Limb (tissue), 2 donors: ENCODE data around the gene EDEM1.
A peak's percentile ranks its signal among the peaks of the same experiment; 100 is the strongest.
"Not testable (repeated sequence)": the region's sequence is repeated elsewhere in the genome, so short reads cannot be mapped to it uniquely, and the experiment has no call there.

Experiments
- DNase-seq, 2 donors: peaks; one replicate each; pipeline ENCODE4 v3.0.0-alpha.2; 2016; ENCODE audit errors: extremely low spot score in 2 of 2

The EDEM1 gene

DNA sequence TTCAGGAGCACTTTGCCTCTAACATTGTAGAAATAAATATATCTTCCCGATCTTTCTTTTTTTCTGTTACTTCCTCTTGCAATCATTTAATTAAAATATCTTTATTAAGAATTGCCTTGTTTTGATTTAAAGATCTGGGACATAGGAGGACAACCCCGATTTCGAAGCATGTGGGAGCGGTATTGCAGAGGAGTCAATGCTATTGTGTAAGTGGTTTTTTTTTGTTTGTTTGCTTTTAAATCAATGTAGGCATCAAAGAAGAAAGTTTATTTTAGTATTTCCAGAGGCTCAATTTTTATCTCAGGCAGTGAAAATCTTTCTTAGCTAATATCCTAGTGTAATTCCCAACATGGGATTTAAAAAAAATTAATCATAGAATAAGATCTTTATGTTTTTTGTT, 15.5 kb upstream of the EDEM1 start:
- DNase-seq: no peak

GRCh38 chr3:5179036-5179435, 8.5 kb upstream of the EDEM1 start:
- DNase-seq: not testable (repeated sequence)

DNA sequence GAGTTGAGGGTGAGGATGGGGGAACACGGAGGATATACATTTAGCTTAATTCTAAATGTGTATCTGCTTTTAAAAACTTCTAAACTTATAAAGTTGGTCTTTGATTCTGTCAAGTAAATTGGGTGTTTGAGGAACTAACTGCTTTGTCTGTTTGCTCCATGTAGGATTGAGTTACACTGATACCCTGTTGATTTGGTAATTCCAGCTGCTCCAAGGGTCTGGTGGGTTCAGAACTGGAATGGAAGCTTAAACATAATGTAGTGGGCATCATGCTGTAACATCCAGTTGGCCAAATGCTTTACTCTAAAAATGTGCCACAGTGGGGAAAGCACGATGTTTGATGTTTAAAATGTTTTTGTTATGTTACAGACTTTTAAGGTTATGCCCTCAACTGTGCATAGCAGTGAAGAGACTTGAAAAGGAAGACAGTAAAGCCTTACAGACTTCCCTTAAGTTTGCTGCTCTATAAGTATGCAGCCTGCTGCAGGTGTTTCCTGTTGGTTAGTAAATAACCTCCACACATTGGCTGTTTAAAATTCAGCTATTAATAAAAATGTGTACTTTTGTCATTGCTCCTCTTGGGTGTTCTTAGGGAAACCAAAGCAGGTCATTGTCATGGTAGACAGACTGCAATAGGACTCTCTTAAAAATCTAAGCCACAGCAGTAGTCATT, 5.9 kb upstream of the EDEM1 start:
- no peak for DNase-seq

- DNase-seq: not testable (repeated sequence)
Observed at GRCh38 chr3:5183714-5184113, 3.8 kb upstream of the EDEM1 start.

DNA sequence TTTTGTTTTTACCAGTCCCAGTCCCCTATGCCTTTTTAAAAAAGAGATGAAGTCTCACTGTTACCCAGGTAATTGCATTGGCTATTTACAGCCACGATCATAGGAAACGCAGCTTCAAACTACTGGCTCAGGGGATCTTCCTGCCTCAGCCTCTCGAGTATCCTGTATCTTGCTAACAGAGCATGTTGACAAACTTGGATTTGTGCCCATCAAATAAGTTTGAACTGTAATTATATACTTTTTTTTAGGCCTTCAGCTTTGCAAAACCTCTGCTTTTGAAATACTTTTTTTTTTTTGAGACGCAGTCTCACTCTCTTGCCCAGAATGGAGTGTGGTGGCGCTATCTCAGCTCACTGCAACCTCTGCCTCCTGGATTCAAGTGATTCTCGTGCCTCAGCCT, 3.0 kb upstream of the EDEM1 start:
- DNase-seq: no peak

DNA sequence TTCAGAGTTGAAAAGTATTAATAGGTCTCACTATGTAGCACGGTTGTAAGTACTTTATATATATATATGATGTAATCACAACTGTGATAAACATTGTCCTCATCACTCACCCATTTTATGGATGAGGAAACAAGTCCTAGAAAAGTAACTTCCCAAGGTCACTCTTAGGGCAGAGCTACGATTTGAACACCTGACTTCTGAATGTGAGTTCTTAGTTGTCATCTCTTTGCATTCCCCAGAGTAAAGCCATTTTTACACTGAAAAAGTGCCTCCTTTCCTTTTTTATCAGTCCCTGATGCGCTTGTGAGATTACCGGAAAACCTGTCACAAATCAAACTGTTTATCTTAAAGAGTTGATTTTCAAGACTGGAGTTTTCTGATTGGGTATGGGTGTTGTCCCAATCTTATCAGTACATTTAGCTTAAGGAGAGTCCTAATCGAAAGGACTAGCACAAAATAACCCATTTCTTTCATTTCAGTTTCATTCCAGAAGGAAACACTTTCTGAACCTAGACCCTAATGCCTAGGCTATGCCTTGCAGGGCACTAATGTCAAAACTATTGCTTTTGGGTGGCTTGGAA, 2.3 kb upstream of the EDEM1 start:
- no peak for DNase-seq

DNA sequence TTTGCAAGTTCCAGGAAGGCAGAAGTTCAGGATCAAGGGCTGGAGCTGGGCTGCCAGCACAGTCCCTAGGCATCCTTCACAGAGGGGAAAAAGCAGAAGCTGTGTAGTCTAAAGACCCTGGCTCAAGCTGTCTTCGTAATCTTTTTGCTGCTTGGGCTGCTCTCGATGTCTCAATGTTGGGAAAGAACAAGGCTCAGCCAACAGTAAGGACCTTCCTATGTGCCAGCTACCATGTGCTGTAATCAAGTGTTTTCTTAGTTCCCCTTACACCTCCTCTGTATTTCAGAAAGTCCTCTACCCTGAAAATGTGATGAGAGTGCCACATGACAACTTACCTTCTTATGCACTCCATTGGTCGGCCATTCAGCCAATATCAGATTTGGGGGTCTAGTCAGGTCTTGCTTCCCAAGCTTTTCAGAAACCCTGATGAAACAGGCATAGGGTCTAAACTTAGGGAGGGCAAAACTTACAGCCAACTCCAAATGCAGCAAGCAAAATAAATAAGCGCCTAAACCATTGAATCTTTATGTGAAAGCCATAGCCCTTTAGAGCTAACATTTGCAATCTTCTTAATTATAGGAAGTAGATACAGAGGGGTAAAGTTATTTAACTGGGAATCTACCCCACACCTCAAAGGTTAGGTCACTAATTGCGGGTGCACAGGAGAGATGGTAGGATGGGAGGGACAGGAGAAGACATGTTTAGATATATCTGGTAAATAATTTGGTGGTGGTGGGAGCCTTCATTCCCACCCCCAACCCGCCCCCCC, 1.2 kb upstream of the EDEM1 start:
- no peak for DNase-seq

DNA sequence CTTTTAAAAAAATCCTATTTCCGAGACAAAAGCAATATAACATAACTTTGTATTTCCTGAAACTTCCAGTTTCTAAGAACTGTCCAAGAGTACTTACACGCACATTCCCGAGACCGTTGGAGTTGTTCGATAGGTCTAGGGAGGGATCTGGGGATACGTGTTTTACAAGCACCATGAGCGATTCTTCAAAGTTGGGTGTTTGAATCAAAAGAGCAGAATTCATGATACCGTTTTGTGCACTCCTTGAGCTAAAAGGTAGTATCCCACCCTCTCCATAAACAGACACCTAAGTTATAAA, 700 bp upstream of the EDEM1 start:
- no peak for DNase-seq

DNA sequence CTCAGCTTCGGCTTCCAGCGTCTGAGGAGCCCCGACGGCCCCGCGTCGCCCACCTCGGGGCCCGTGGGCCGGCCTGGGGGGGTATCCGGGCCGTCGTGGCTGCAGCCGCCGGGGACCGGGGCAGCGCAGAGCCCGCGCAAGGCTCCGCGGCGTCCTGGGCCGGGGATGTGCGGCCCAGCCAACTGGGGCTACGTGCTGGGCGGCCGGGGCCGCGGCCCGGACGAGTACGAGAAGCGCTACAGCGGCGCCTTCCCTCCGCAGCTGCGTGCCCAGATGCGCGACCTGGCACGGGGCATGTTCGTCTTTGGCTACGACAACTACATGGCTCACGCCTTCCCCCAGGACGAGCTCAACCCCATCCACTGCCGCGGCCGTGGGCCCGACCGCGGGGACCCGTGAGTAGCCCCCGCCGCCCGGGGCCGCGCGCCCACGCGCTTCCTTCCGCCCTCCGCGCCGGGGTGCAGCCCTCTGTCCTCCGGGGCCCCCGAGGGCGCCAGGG, 462 bp downstream of the EDEM1 start:
- DNase-seq: no peak

GRCh38 chr3:5188419-5189221, 1.1 kb downstream of the EDEM1 start:
- DNase-seq: peak in 1 of 2 donors; percentile 66

DNA sequence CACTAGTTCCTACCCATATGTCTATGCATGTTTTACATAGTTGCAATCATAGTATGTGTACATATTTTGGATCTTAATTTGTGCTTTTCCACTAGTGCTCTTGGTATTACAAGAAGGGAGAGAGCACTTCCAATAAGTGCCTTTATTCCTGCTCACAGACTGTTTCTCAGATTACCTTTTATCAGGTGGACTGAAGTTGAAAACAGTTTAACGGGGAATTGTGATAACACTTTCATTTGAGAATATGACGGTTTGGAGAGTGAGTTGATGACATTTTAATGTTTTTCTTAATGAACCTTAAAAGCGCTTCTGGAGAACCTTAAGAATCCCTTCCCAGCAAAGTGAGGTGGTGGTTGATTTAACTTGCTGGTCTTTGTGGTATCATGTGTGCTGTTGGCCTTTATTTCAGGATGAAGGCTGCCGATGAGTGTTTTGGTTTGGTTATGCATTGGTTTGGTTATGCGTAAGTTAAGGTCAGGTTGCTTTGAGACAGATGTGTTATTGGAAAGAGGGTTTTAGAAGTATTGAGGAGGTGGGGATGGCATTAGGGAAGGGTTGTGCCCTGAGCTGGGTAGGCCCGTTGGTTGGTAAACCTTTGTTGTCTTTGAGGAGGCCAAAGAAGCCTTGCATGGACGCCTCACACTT, 2.8 kb downstream of the EDEM1 start:
- no peak for DNase-seq

GRCh38 chr3:5191555-5192304, 4.2 kb downstream of the EDEM1 start:
- DNase-seq: no peak

- no peak for DNase-seq
Observed at GRCh38 chr3:5192571-5193365, 5.3 kb downstream of the EDEM1 start.

GRCh38 chr3:5194341-5194740, 6.8 kb downstream of the EDEM1 start:
- no peak for DNase-seq

DNA sequence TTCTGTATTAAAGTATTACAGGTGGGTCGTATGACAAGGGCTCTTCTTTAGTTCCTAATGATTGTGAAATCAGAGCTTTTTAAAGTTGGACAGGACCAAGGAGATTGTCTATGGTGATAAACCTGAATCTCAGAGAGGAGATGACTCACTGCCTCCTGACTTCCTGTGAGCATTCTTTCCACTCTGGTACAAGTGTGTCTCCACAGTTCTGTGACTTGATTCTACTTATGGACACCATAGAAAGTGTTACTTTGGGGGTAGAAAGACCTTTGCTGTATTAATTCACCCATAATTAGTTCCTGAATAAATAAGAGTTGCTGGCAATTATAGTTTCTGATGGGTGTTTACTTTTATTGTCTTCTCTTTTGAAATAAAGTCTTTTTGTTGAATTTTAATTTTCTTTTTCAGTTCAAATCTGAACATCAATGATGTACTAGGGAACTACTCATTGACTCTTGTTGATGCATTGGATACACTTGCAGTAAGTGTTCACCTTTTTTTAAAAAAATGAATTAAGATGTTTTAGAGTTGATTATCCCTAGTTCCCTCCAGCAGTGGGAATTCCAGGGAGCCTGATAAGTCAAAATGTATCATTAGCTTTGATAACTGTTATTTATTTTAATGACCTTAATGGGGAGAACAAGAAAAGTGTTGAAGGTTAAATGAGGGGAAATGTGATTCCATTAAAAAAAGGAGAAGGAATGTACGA, 7.4 kb downstream of the EDEM1 start:
- no peak for DNase-seq

GRCh38 chr3:5195605-5196004, 8.1 kb downstream of the EDEM1 start:
- no peak for DNase-seq

DNA sequence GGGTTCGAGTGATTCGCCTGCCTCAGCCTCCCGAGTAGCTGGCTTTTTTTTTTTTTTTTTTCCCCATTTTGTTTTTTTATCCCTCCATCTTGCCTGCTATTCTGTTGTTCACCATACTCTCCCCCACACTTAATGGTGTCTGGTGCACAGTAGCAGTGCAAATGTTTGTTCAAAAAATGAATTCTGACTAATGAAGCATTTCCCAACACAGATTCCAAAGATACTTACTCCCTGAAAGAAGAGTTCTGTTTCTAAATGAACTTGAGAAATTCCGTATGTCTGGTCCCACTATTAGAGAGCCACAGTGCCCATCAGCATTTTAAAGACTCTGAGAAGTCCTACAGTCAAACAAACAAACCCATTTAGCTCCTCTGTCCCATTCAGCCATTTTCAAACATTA, 9.5 kb downstream of the EDEM1 start:
- no peak for DNase-seq

DNA sequence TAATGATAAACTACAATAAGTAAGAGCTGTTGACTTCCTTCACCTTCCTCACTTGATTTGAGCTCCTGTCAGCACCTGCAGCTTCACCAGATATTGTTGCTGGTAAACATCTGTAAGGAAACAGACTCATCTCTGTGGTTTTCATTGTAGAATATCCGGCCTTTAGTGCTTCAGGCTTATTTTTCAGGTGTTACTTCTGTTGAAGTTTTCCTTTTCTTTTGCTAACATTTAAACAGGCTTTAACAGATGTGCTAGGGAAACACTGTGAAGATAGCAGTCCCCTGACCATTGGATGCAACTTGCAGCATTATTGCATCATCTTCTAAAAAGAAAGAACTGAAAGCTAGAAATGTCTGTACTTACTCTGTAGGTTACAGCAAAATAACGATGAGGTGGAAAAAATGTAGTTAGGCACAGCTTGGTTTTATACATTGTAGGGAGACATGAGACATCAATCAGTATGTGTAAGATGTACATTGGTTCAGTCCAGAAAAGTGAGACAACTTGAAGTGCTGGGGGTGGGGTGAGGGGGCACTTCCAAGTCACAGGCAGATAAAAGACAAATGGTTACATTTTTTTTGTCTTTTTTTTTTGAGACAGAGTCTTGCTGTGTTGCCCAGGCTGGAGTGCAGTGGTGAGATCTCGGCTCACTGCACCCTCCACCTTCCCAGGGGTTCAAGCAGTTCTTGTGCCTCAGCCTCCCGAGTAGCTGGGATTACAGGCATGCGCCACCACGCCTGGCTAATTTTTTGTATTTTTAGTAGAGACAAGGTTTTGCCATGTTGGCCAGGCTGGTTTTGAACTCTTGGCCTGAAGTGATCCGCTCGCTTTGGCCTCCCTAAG, 10.2 kb downstream of the EDEM1 start:
- DNase-seq: no peak
